HG03571 (cell line): ENCODE data around the gene CDH8.
"Not testable (repeated sequence)": the region's sequence is repeated elsewhere in the genome, so short reads cannot be mapped to it uniquely, and the experiment has no call there.

Experiments
- ATAC-seq: cut with Tn5 transposase; IDR thresholded peaks from one replicate; pipeline ENCODE4 v1.9.1; 2021; ENCODE audit not compliant: unreplicated experiment

The CDH8 gene

GRCh38 chr16:61937646-61938045 is 98.6 kb downstream of the CDH8 start:
- ATAC-seq, result no peak

GRCh38 chr16:61936522-61936921 is 99.7 kb downstream of the CDH8 start:
- no peak for ATAC-seq

- ATAC-seq, result no peak
Measured at GRCh38 chr16:61934601-61935000, 101.6 kb downstream of the CDH8 start.

- ATAC-seq, result no peak
Measured at GRCh38 chr16:61929776-61930175, 106.5 kb downstream of the CDH8 start.

GRCh38 chr16:61926766-61927165 is 109.5 kb downstream of the CDH8 start:
- ATAC-seq, result no peak

- no peak for ATAC-seq
Measured at GRCh38 chr16:61923629-61924028, 112.6 kb downstream of the CDH8 start.

- no peak for ATAC-seq
Measured at GRCh38 chr16:61921373-61921772, 114.9 kb downstream of the CDH8 start.

GRCh38 chr16:61917865-61918826 is 118.1 kb downstream of the CDH8 start:
- not testable (repeated sequence) for ATAC-seq

GRCh38 chr16:61915569-61915968 is 120.7 kb downstream of the CDH8 start:
- no peak for ATAC-seq

GRCh38 chr16:61909074-61909473 is 127.2 kb downstream of the CDH8 start:
- no peak for ATAC-seq

- no peak for ATAC-seq
Measured at GRCh38 chr16:61908426-61908825, 127.8 kb downstream of the CDH8 start.

GRCh38 chr16:61901689-61902088 is 134.5 kb downstream of the CDH8 start:
- ATAC-seq, result no peak

GRCh38 chr16:61900482-61900881 is 135.8 kb downstream of the CDH8 start:
- no peak for ATAC-seq

- no peak for ATAC-seq
Measured at GRCh38 chr16:61897657-61898056, 138.6 kb downstream of the CDH8 start.

- ATAC-seq, result no peak
Measured at GRCh38 chr16:61892531-61892930, 143.7 kb downstream of the CDH8 start.

- ATAC-seq, result no peak
Measured at GRCh38 chr16:61891460-61891859, 144.8 kb downstream of the CDH8 start.

- ATAC-seq, result no peak
Measured at GRCh38 chr16:61890386-61890785, 145.9 kb downstream of the CDH8 start.

GRCh38 chr16:61887903-61888302 is 148.3 kb downstream of the CDH8 start:
- ATAC-seq, result no peak

- no peak for ATAC-seq
Measured at GRCh38 chr16:61885343-61885742, 150.9 kb downstream of the CDH8 start.

GRCh38 chr16:61879306-61879705 is 156.9 kb downstream of the CDH8 start:
- ATAC-seq, result no peak

- ATAC-seq, result no peak
Measured at GRCh38 chr16:61877436-61877835, 158.8 kb downstream of the CDH8 start.

GRCh38 chr16:61872778-61873119 is 163.5 kb downstream of the CDH8 start:
- no peak for ATAC-seq
